ENCODE data around the gene UMOD.

UMOD gene

DNA sequence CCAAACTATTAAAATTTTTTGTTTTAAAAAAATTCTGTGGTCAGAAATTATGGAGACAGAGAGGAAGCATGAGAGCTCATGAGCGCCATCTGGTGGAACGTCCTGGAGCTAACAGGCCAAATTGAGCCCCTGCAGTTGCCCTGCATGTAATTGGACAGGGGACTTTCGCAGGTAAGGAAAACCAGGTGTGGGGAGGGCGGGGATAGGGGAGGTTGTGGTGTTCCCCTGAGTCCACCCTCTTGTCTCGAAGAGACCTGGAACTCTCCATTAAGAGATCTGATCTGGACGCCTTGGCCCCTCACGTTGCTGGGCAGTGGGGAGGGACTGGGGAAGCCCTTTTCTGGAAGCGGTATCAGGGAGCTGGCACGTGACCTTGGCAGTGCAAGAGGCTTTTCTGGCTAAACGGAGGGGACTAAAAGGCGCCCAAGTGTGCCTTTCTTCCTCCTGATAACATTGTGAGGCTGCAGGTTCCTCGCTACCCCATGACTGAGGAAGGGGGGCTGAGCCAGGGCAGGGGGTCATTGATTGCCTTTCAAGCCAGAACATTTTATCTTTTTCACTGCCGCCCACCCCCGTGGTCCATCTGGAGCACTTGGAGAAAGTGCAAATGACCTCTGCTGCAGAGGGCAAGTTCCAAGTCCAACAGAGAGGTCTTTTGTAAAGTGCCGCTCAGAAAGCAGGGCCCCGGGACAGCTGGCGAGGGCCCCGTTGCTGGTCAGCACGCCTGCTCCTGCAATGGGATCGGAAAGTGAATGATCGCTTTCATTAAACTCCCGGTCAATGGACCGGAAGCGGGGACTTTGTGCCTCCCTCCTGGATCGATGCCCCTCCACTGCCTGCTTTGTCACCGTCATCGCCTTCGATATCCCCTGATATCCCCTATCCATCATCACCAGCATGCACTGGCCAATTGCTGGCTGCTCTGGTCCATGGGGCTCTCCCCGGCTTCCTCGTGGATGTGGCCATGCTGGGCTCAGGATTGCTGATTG lies 33.6 kb upstream of the UMOD start:
- H3K27me3 ChIP-seq (ENCODE audit: control insufficient read depth, insufficient read depth, low read length): no peaks in the 10 kb centered on the region
- H3K36me3 ChIP-seq (ENCODE audit: control insufficient read depth, insufficient read depth, low read length): no peaks in the 10 kb centered on the region
- peak overlapping the region; percentile 66 for H3K9ac ChIP-seq (ENCODE audit: low read depth, low read length)
- H3K9me3 ChIP-seq (ENCODE audit: control insufficient read depth, insufficient read depth, low read length): no peaks in the 10 kb centered on the region
- H3K4me1 ChIP-seq (ENCODE audit: control insufficient read depth, insufficient read depth, low read length): no peaks in the 10 kb centered on the region
- H3K4me3 ChIP-seq (ENCODE audit: low read depth, low read length): peak overlapping the region; percentile 60

DNA sequence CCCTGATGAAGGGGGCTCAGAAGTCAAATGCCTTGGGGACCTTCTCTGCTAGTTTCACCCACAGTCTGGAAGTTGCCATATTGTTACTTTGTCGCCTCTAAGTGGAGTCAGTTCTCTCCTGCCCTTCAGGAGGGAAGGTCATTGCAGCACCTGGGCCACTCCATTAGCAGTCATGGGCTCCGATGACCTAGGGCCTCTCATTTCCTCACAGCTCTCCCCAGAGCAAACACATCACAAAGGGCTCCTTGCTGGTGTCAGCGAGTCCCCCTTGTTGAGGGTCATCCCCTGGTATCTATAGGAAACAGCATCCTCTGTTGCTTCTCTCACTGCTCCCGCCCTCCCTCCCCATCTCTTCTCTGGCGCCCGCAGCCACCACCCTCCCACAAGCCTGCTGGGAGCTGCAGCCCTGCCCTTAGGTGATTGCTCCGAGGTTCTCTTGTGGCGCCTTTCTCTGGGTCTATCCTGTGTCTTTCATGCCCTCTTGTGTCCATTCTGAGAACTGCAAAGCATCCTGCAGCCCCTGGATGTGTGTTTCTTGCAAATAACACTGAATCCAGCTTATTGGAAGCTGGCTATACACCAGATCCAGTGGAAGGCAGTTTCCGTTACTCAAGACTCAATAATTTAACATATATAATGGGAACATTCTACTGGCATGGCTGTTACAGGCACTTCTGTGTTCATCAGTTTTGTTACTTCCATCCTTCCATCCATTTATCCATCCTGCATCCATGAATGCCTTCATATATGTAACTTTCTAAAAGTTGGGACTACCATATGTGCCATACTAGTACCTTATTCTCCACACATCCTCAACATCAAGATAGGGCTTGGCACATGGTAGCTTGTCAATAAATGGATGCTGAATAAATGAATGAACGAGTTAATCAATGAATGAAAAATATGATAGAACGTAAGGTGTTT lies 30.9 kb upstream of the UMOD start:
- Histone ChIP-seq H3K27me3 (ENCODE audit: control insufficient read depth, insufficient read depth, low read length) (no peaks in the 10 kb centered on the region), H3K36me3 (ENCODE audit: control insufficient read depth, insufficient read depth, low read length) (no peaks in the 10 kb centered on the region), H3K9ac (ENCODE audit: low read depth, low read length) (no peak overlapping the region), H3K4me3 (ENCODE audit: low read depth, low read length) (no peak overlapping the region), H3K9me3 (ENCODE audit: control insufficient read depth, insufficient read depth, low read length) (no peaks in the 10 kb centered on the region), H3K4me1 (ENCODE audit: control insufficient read depth, insufficient read depth, low read length) (no peaks in the 10 kb centered on the region)

DNA sequence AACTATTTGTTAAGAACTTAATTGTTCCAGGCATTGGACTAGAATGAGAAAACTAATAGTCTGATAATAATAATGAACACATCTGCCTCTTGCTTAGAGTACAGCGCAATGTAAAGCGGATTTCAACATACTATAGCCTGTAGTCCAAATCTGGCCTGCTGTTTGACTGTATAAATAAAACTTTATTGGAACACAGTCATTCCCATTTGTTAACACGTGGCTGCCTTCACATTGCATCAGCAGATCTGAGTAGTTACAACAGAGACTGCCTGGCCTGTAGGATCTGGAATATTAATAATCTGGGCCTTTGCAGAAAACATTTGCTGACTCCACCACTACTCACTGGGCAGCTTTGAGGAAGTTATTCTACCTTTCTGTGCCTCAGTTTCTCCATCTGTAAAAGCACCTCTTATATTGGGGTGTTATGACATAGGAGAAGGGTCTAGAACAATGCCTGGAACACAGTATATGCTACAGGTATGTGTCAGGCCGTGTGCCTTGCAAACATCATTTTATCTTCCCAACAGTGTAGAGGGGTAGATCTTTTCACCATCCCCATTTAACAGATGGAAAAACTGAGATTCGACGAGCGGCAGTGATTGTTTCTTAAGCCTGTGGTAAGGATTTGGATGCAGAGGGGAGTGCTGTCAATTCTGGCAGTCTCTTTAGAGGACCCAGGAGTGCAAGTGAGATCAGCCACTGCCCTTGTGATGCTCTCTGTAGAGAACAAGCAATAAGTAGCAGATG lies 29.9 kb upstream of the UMOD start:
- Histone ChIP-seq H3K27me3 (ENCODE audit: control insufficient read depth, insufficient read depth, low read length) (no peaks in the 10 kb centered on the region), H3K9me3 (ENCODE audit: control insufficient read depth, insufficient read depth, low read length) (no peaks in the 10 kb centered on the region), H3K36me3 (ENCODE audit: control insufficient read depth, insufficient read depth, low read length) (no peaks in the 10 kb centered on the region), H3K9ac (ENCODE audit: low read depth, low read length) (no peak overlapping the region), H3K4me3 (ENCODE audit: low read depth, low read length) (no peak overlapping the region), H3K4me1 (ENCODE audit: control insufficient read depth, insufficient read depth, low read length) (no peaks in the 10 kb centered on the region)

DNA sequence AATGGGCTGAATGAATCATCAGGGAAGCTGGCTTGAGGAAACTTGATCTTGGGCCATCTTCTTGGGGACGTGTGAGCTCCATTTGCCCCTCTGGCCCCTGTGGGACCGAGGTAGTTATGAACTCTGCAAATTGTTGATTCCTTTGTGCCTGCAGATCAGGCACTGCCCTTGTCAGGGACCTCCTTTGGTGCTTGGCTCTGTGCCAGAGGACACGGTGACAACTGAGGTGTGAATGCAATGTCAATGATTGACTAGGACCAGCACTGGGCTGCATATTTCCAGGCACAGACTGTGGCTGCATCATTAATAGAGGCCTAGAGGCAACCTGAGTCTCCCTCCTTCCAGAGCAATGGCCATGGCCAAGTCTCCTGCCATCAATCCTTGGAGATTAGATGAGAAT lies 28.3 kb upstream of the UMOD start:
- H3K4me3 ChIP-seq (ENCODE audit: low read depth, low read length): no peak overlapping the region
- H3K36me3 ChIP-seq (ENCODE audit: control insufficient read depth, insufficient read depth, low read length): no peaks in the 10 kb centered on the region
- no peaks in the 10 kb centered on the region for H3K9me3 ChIP-seq (ENCODE audit: control insufficient read depth, insufficient read depth, low read length)
- no peaks in the 10 kb centered on the region for H3K4me1 ChIP-seq (ENCODE audit: control insufficient read depth, insufficient read depth, low read length)
- no peak overlapping the region for H3K9ac ChIP-seq (ENCODE audit: low read depth, low read length)
- no peaks in the 10 kb centered on the region for H3K27me3 ChIP-seq (ENCODE audit: control insufficient read depth, insufficient read depth, low read length)

DNA sequence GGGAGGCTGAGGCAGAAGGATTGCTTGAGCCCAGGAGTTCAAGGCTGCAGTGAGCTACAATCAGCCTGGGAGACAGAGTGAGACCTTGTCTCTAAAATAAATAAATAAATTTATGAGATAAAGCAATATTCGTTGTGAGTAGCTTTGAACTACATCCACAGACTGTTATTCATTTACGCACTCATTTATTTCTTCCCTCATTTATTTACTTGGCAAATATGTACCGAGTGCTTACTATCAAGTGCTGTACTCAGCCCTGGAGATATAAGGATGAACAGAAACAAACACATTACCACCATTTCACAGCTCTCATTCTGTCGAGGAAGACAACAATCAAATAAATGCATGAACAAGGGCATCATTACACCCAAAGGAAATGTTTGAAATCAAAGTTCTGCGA lies 24.7 kb upstream of the UMOD start:
- H3K4me1 ChIP-seq (ENCODE audit: control insufficient read depth, insufficient read depth, low read length): no peaks in the 10 kb centered on the region
- H3K9ac ChIP-seq (ENCODE audit: low read depth, low read length): no peak overlapping the region
- no peaks in the 10 kb centered on the region for H3K27me3 ChIP-seq (ENCODE audit: control insufficient read depth, insufficient read depth, low read length)
- H3K4me3 ChIP-seq (ENCODE audit: low read depth, low read length): no peak overlapping the region
- no peaks in the 10 kb centered on the region for H3K36me3 ChIP-seq (ENCODE audit: control insufficient read depth, insufficient read depth, low read length)
- H3K9me3 ChIP-seq (ENCODE audit: control insufficient read depth, insufficient read depth, low read length): no peaks in the 10 kb centered on the region

DNA sequence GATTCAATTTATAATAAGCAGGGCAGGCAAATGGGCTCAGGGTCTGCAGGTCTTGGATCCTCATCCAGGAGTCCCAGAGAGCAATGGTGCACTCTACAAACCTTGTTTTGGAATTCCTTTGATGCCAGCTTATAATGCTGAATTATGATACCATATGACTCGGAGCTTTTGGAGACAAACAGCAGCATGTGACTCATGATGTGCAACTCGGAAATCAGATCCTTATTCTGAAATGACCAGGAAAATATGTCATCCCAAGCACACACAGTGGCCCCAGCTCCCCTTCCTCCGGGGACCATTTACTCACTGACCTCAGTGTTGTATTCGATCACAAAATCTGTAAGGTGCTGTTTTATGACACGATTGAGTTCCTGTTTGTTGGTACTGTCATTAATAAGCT lies 20.2 kb upstream of the UMOD start:
- H3K27me3 ChIP-seq (ENCODE audit: control insufficient read depth, insufficient read depth, low read length): no peaks in the 10 kb centered on the region
- H3K9ac ChIP-seq (ENCODE audit: low read depth, low read length): no peak overlapping the region
- H3K36me3 ChIP-seq (ENCODE audit: control insufficient read depth, insufficient read depth, low read length): no peaks in the 10 kb centered on the region
- H3K4me1 ChIP-seq (ENCODE audit: control insufficient read depth, insufficient read depth, low read length): no peaks in the 10 kb centered on the region
- H3K9me3 ChIP-seq (ENCODE audit: control insufficient read depth, insufficient read depth, low read length): no peaks in the 10 kb centered on the region
- no peak overlapping the region for H3K4me3 ChIP-seq (ENCODE audit: low read depth, low read length)

DNA sequence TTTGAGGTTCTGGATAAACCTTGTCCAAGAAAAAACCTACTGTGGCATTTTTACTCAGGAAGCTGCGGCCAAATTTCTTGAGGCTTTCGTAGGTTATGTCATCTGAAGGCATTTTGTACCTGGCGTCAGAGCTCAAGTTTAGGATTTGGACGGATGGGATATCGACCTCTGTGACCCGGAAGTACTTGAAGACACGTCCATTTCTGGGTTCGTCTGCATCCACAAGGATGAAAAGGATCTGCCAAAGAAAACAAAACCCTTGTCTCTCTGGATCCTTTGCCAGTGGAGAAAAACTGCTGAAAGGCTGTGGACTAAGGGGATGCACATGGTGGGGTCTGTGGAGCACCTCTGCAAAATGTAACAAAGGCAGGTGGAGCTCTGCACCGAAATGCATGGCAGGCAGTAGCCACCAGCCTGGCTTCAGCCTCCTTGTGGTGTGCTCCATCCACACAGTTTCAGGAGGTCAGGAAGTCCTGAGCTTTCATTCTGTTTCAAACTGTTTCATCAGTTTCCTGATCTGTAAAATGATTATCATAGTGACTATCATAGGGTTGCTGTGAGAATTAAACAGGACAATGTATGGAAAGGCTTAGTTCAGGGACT lies 17.0 kb upstream of the UMOD start:
- no peak overlapping the region for H3K9ac ChIP-seq (ENCODE audit: low read depth, low read length)
- no peaks in the 10 kb centered on the region for H3K4me1 ChIP-seq (ENCODE audit: control insufficient read depth, insufficient read depth, low read length)
- no peak overlapping the region for H3K4me3 ChIP-seq (ENCODE audit: low read depth, low read length)
- H3K36me3 ChIP-seq (ENCODE audit: control insufficient read depth, insufficient read depth, low read length): no peaks in the 10 kb centered on the region
- no peaks in the 10 kb centered on the region for H3K9me3 ChIP-seq (ENCODE audit: control insufficient read depth, insufficient read depth, low read length)
- no peaks in the 10 kb centered on the region for H3K27me3 ChIP-seq (ENCODE audit: control insufficient read depth, insufficient read depth, low read length)

DNA sequence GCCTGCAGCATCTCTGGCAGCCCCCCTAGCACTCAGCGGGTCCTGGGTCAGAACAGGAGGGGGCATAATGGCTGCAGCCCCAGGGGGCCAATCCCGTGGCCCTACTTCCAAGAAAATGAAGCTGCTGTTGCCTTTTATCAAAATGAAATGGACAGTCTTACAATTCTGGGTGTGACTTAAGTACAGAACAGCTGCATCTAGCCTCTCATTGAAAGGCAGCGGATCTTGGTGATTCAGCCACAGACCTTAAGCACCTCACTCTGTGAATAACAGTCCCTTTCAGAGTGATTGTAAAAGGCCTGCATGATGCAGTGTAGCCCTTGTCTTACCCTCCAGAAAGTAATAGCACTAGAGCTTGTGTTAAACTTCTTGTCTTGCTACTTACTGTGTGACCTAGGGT lies 11.5 kb upstream of the UMOD start:
- peaks cover 2% of the 10 kb centered on the region for H3K27me3 ChIP-seq (ENCODE audit: control insufficient read depth, insufficient read depth, low read length)
- no peaks in the 10 kb centered on the region for H3K36me3 ChIP-seq (ENCODE audit: control insufficient read depth, insufficient read depth, low read length)
- no peaks in the 10 kb centered on the region for H3K9me3 ChIP-seq (ENCODE audit: control insufficient read depth, insufficient read depth, low read length)
- H3K4me1 ChIP-seq (ENCODE audit: control insufficient read depth, insufficient read depth, low read length): no peaks in the 10 kb centered on the region
- no peak overlapping the region for H3K9ac ChIP-seq (ENCODE audit: low read depth, low read length)
- H3K4me3 ChIP-seq (ENCODE audit: low read depth, low read length): no peak overlapping the region

DNA sequence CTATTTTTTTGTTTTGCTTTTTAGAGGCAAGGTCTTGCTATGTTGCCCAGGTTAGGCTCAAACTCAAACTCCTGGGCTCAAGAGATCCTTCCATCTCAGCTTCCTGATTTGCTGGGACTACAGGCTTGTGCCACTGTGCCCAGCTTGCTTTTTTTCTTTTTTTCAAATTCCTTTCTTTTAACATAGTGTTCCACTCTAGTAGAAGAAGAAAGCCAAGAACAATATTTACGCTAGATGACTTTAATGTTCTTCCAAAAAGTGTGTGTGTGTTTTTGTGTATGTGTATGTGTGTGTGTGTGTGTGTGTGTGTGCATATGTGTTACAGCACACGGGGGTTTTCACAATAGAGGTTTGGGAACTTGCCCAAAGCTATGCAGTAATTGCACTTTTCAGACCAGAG lies 10.7 kb upstream of the UMOD start:
- Histone ChIP-seq H3K36me3 (ENCODE audit: control insufficient read depth, insufficient read depth, low read length) (no peaks in the 10 kb centered on the region), H3K9ac (ENCODE audit: low read depth, low read length) (no peak overlapping the region), H3K4me3 (ENCODE audit: low read depth, low read length) (no peak overlapping the region)

DNA sequence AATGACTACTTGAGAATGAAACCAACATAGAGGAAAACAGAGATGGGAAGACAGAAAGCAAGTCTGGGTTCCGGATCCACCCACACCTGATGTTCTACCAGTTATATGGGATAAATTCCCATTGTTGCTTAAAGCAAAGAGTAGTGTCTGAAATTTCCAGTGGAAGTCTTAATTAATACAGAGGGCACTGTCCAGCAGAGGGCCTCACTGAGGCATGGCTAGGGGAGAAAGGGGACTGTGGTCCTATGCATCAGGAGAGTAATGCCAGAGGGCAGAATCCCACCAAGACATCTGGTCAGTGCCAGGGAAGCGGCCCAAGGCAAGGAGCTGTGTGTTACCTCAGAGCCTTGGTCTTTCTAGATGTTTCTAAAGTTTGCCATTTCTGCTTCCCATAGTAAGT lies 7.5 kb upstream of the UMOD start:
- Histone ChIP-seq H3K9ac (ENCODE audit: low read depth, low read length) (no peak overlapping the region), H3K27me3 (ENCODE audit: control insufficient read depth, insufficient read depth, low read length) (peaks cover 2% of the 10 kb centered on the region), H3K4me3 (ENCODE audit: low read depth, low read length) (no peak overlapping the region), H3K9me3 (ENCODE audit: control insufficient read depth, insufficient read depth, low read length) (no peaks in the 10 kb centered on the region), H3K36me3 (ENCODE audit: control insufficient read depth, insufficient read depth, low read length) (no peaks in the 10 kb centered on the region), H3K4me1 (ENCODE audit: control insufficient read depth, insufficient read depth, low read length) (no peaks in the 10 kb centered on the region)

More for the DNA sequence above, 10.7 kb upstream of the UMOD start:
- Histone ChIP-seq H3K9me3 (ENCODE audit: control insufficient read depth, insufficient read depth, low read length) (no peaks in the 10 kb centered on the region), H3K4me1 (ENCODE audit: control insufficient read depth, insufficient read depth, low read length) (no peaks in the 10 kb centered on the region), H3K27me3 (ENCODE audit: control insufficient read depth, insufficient read depth, low read length) (peaks cover 2% of the 10 kb centered on the region)
